Endothelial cell of umbilical vein (primary cell): ENCODE data around the gene PPP2R5B. TPM values are rescaled to one million over a fixed set of nuclear protein-coding genes. Genes with fewer than 3 reads are reported as not detected.

Experiments used
- BruUV-seq: library from RNA; stranded (reverse); fragments of 400-500 nt; replicated peaks from 2 replicates; lab custom pipeline; 2021; lab: Mats Ljungman, UMichigan
- CTCF ChIA-PET: fragments of 300-600, 350-600 bp; sonication (Branson Sonifier 250); formaldehyde crosslinking; loops from one replicate; lab custom pipeline; 2021; ENCODE audit warnings: antibody characterized with exemption, inconsistent platforms; lab: Charles Lee
- POLR2A ChIA-PET: fragments of 300-600, 350-600 bp; sonication (Branson Sonifier 250); formaldehyde crosslinking; loops from one replicate; lab custom pipeline; 2021; ENCODE audit warnings: antibody characterized with exemption, inconsistent platforms; lab: Charles Lee
- DNase-seq: peaks from one replicate; pipeline ENCODE4 v3.0.0-alpha.2; 2011; ENCODE audit warnings: low read depth, low spot score
- FAIRE-seq: peaks from 2 replicates; lab custom pipeline; 2011; peaks lifted over from hg19 to GRCh38; lab: Jason Lieb, UNC
- H2AFZ ChIP-seq: 2 replicates; pipeline ENCODE4 v1.6.0; 2012; ENCODE audit warnings: low read depth, low read length, control low read depth, inconsistent platforms
- H3K27ac ChIP-seq: 2 replicates; pipeline ENCODE4 v1.5.1; 2011; ENCODE audit warnings: low read depth, mild to moderate bottlenecking, control low read depth, low read length, moderate library complexity; ENCODE audit not compliant: insufficient read depth
- H3K27me3 ChIP-seq, 2 experiments: 2 replicates each; pipeline versions ENCODE4 v1.6.0 to v1.6.1; 2011; ENCODE audit warnings: low read length in 2 of 2, mixed read lengths in 1 of 2; ENCODE audit not compliant: control insufficient read depth in 2 of 2, insufficient read depth in 2 of 2
- H3K36me3 ChIP-seq, 2 experiments: 2 replicates in 1 of 2; 3 replicates in 1 of 2; pipeline ENCODE4 v1.5.1; 2011; ENCODE audit warnings: low read length in 2 of 2, mild to moderate bottlenecking in 1 of 2, moderate library complexity in 1 of 2; ENCODE audit not compliant: control insufficient read depth in 2 of 2, insufficient read depth in 2 of 2; ENCODE audit errors: extremely low read depth in 1 of 2
- H3K4me1 ChIP-seq: 3 replicates; pipeline ENCODE4 v1.5.1; 2011; ENCODE audit warnings: mild to moderate bottlenecking, low read length; ENCODE audit not compliant: control insufficient read depth, insufficient read depth; ENCODE audit errors: extremely low read depth
- H3K4me2 ChIP-seq: 2 replicates; pipeline ENCODE4 v1.6.1; 2011; ENCODE audit warnings: low read length, control low read depth, mixed read lengths; ENCODE audit not compliant: insufficient read depth
- H3K4me3 ChIP-seq, 3 experiments: fragments of 200-600 bp in 1 of 3; sonication (generic), shearing (Covaris generic) in 1 of 3; replicated peaks in 1 of 3; 2 replicates each; pipeline ENCODE4 v1.5.1; 2011 to 2016; ENCODE audit warnings: control low read depth in 3 of 3, low read length in 3 of 3, mild to moderate bottlenecking in 2 of 3, inconsistent platforms in 1 of 3, low read depth in 1 of 3, moderate library complexity in 1 of 3; ENCODE audit not compliant: insufficient read depth in 1 of 3
- H3K79me2 ChIP-seq: 2 replicates; pipeline ENCODE4 v1.6.0; 2012; ENCODE audit warnings: low read length, inconsistent platforms; ENCODE audit not compliant: control insufficient read depth, insufficient read depth
- H3K9ac ChIP-seq: replicated peaks from 2 replicates; pipeline ENCODE3; 2011; ENCODE audit warnings: low read length, control low read depth; ENCODE audit not compliant: insufficient read depth; ENCODE audit errors: extremely low read depth
- H3K9me1 ChIP-seq: replicated peaks from 3 replicates; pipeline ENCODE4 v1.6.0; 2011; ENCODE audit warnings: mild to moderate bottlenecking, low read length; ENCODE audit not compliant: control insufficient read depth, insufficient read depth; ENCODE audit errors: extremely low read depth
- H3K9me3 ChIP-seq: replicated peaks from 2 replicates; pipeline ENCODE4 v1.5.1; 2012; ENCODE audit warnings: low read length, inconsistent platforms; ENCODE audit not compliant: control insufficient read depth, insufficient read depth
- H4K20me1 ChIP-seq: replicated peaks from 2 replicates; pipeline ENCODE3; 2011; ENCODE audit warnings: mild to moderate bottlenecking, low read length; ENCODE audit not compliant: control insufficient read depth, insufficient read depth; ENCODE audit errors: extremely low read depth
- CTCF ChIP-seq, 2 donors: IDR thresholded peaks; 1 replicate in 1 of 2; 2 replicates in 1 of 2; pipeline ENCODE4 v1.5.1; 2011; ENCODE audit warnings: low read length in 2 of 2, mild to moderate bottlenecking in 2 of 2, moderate library complexity in 2 of 2, control low read depth in 1 of 2, inconsistent platforms in 1 of 2, low read depth in 1 of 2; ENCODE audit not compliant: insufficient read depth in 1 of 2; ENCODE audit errors: extremely low read depth in 1 of 2
- EZH2 ChIP-seq: IDR thresholded peaks from 2 replicates; pipeline ENCODE4 v1.6.1; 2012; ENCODE audit warnings: borderline replicate concordance, low read depth, mild to moderate bottlenecking, moderate library complexity, low read length, inconsistent platforms; ENCODE audit not compliant: severe bottlenecking
- FOS ChIP-seq: IDR thresholded peaks from 2 replicates; pipeline ENCODE4 v1.6.1; 2011; ENCODE audit warnings: mild to moderate bottlenecking, low read length, moderate library complexity, borderline replicate concordance; ENCODE audit not compliant: insufficient read depth
- GATA2 ChIP-seq: IDR thresholded peaks from 2 replicates; pipeline ENCODE4 v1.7.0; 2011; ENCODE audit warnings: low read depth, mild to moderate bottlenecking, moderate library complexity, mixed read lengths, low read length; ENCODE audit not compliant: insufficient read length, insufficient read depth
- JUN ChIP-seq: IDR thresholded peaks from 2 replicates; pipeline ENCODE4 v1.6.1; 2011; ENCODE audit warnings: borderline replicate concordance, low read depth; ENCODE audit not compliant: insufficient read length, insufficient read depth
- MAX ChIP-seq: IDR thresholded peaks from 2 replicates; pipeline ENCODE4 v1.6.1; 2011; ENCODE audit not compliant: insufficient read depth, insufficient read length
- MYC ChIP-seq: IDR thresholded peaks from one replicate; pipeline ENCODE4 v1.6.1; 2011; ENCODE audit warnings: mild to moderate bottlenecking, low read depth, low read length
- POLR2A ChIP-seq: IDR thresholded peaks from 2 replicates; pipeline ENCODE4 v1.6.1; 2012; ENCODE audit warnings: low read depth, mild to moderate bottlenecking, control low read depth, low read length
- POLR2AphosphoS5 ChIP-seq: IDR thresholded peaks from 2 replicates; pipeline ENCODE4 v1.6.1; 2012; ENCODE audit warnings: low read depth, mild to moderate bottlenecking, control low read depth, low read length, moderate library complexity; ENCODE audit not compliant: insufficient read depth
- dilution Hi-C: fragments of 300-500 bp; cut with MboI; formaldehyde crosslinking; loops from one replicate; pipeline ENCODE4 v1.15.0; 2019; ENCODE audit warnings: low sequenced_read_pairs; ENCODE audit not compliant: extremely low pct_ligation_motif_present
- intact Hi-C: fragments of 100-400 bp; cut with micrococcal nuclease; formaldehyde crosslinking; loops from one replicate; pipeline ENCODE4 v1.10.0; 2022
- polyA plus RNA-seq, 4 experiments: library from polyadenylated mRNA; depleted of rRNA in 3 of 4; stranded (reverse) in 3 of 4; unstranded in 1 of 4; fragments of >200 nt; gene quantifications; 2 replicates each; pipeline versions ENCODE4 v1.2.1 to v1.2.3, GENCODE V29; 2011 to 2012; ENCODE audit warnings: missing spikeins in 1 of 4
- total RNA-seq: library from RNA; stranded (reverse); gene quantifications from 2 replicates; pipeline ENCODE4 v1.2.3, GENCODE V29; 2021

The PPP2R5B gene
- total and polyA plus RNA-seq, 2 donors (not counting 3 experiments of a cell fraction or from before 2014, with no cell fraction given), result 17.6 to 17.8 TPM

GRCh38 chr11:64954201-64954600 lies 29.7 kb downstream of the PPP2R5B start:
- DNase-seq (no peak), FAIRE-seq (no peak)
- Histone ChIP-seq H3K79me2 (no peaks in the 10 kb centered on the region), H3K27me3 (peaks cover 16 to 24% of the 10 kb centered on the region in 2 experiments), H3K36me3 (no peaks in the 10 kb centered on the region), H4K20me1 (no peaks in the 10 kb centered on the region), H3K4me2 (no peak overlapping the region), H3K9me1 (no peaks in the 10 kb centered on the region), H3K9me3 (no peaks in the 10 kb centered on the region), H3K4me3 (no peak overlapping the region), H2AFZ (no peak overlapping the region), H3K27ac (no peak overlapping the region), H3K9ac (no peak overlapping the region), H3K4me1 (no peaks in the 10 kb centered on the region)
- POLR2A ChIA-PET, result no interaction called here
- dilution Hi-C loops, result no loop called here
- no TSS peak for BruUV-seq
- TF ChIP-seq MYC (no peak), POLR2AphosphoS5 (no peak), GATA2 (no peak), MAX (no peak), JUN (no peak), EZH2 (no peak), FOS (no peak), POLR2A (no peak), CTCF (IDR thresholded peaks at IDR 0.05; ENCODE audit: extremely low read depth in 1 of 2, insufficient read depth in 1 of 2, low read depth in 1 of 2, low read length in 2 of 2) (no peak)
- CTCF ChIA-PET, result interaction anchor here (1.1 to 1.6 kb wide), 3 partner anchors 9 to 60 kb away, joined by 4 to 5 read pairs (median 4); partner anchors contain the start of gene ARL2
- intact Hi-C loops, result no loop called here
